IPS-NIHi11 (cell line): ENCODE measurements around the gene SETX.

Source experiments
- DNase-seq: peaks from one replicate; pipeline ENCODE4 v3.0.0; 2012; ENCODE audit warnings: mixed read lengths, low spot score

Gene SETX

GRCh38 chr9:132214027-132214622 is 140.7 kb downstream of the SETX start:
- peak; percentile 85 for DNase-seq

GRCh38 chr9:132211570-132211969 is 143.2 kb downstream of the SETX start:
- DNase-seq, result no peak
